T1000 (cell line): ENCODE data around the gene CDK14.

ENCODE experiments used
- DNase-seq: peaks from one replicate; lab custom pipeline; 2025; ENCODE audit warnings: mixed read lengths; lab: John Stamatoyannopoulos, UW

CDK14 gene

DNA sequence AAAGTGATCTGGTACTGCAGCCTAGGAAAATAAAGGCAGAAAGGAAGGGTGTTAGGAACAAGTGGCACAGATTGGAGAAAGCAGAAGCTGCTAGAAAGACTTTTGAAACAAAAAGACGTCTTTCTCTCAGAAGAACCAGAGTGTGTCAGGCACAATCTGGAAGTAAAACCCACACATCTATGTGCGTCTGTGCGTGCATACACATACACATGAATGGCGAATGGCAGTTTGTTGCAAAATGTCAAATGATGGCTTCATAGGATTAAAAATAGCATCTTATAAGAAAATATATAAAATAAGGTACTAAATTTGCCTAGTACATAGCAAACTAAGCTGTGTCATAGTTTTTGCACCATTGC, 246.3 kb downstream of the CDK14 start:
- DNase-seq = no peak

DNA sequence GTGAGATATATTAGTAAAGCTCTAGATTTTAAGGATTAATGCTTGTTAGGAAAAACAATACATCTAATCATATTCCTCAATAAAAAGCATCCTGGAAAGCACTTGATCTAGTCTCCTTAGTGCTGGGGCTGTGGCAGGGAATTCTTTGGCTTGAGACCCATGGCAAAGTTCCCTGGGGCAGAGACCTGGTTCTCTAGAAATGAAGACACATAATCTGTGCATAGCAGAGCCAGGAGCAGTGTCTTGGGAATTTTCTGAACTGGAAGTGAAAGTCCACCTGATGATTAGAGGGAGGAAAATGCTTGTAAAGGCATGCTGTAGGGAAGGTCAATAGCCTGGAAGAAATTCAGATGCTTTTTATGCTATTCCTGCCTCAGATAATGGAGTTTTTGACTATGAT, 247.4 kb downstream of the CDK14 start:
- DNase-seq = no peak

DNA sequence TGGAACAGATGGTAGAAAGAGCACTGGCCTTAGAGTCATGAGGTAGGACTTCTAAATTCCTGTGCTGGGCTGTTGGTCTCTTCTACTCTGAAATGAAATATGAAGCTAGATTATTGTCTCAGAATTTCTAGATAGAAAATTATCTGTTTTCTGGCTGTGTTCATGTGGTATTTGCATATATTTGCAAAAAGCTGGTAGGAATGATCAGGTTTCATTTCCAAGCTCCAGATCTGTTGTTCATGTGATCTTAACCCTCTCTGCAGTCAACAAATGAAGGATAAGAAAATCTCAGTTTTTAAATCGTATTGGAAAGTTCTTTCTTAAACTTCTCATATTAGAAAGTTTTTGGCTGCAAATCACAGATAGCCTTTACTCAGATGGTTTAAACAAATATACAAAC, 248.3 kb downstream of the CDK14 start:
- no peak for DNase-seq

DNA sequence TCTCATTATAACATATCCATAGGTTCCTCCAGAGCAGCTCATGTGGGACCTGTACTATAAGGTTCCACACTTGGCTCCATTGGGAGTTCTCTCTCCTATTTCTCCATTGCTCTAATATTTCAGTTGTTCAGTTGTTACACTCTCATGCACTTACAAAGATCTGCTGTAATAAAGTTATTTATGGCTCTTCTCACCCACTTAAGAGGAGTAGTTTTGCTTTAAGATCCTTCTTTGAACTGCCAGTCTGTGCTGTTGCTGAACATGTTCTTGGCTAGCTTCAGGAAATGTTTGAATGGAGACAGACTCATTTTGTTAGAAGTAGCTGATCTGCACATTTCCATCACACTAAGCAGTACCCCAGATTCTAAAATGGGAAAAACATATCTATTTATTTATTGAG, 250.1 kb downstream of the CDK14 start:
- no peak for DNase-seq

DNA sequence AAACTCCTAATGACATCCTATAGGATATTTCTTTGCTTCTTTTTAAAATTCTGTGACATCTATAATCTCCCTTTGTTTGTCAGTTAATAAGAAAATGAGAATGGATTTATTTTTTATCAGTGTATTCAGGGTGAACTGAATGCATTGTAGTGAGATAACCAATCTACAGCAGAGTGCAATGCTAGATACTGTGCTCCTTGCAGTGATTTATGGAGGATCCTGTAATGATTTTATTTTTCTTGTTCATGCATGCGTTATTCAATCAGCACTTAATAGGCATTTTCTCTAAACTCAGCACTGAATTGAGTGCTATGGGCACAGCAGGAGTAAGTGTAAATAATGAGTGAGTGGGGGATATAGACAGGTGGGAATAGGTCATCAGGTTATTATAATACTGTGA, 253.9 kb downstream of the CDK14 start:
- no peak for DNase-seq

DNA sequence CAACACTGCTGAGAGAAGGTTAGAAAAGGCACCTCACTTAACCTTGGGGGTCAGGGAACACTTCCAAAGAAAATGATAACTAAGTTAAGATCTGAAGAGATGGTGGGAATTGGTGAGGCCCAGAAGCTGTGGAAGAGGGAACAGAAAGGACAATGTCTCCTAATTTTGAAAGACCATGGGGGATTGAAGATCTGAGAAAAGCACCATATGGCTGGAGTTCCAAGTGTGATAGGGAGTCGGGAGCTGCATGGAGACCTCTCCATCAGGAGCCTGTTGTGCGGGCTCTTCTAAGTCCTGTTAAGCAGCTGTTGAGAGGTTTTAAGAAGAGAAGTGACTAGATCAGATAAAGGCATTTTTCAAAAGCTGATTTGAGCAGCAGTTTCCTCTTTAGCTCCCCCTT, 254.3 kb downstream of the CDK14 start:
- no peak for DNase-seq

DNA sequence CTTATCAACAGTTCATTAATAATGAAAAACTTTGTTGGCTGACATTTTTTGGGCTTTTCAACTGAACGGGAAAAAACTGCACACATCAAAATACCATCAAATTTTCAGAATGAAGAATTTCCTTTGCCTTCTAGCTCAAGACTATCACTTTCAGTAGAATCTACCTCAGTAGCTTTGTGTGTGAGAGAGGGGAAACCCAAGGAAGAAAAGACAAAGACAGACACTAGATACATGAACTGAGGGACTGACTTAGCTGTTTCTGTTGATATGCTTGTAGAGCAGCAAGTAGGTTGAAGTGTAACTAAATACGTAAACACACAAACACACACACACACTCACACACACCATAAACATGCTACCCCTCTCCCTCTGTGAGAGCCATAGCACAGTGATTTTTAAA, 257.1 kb downstream of the CDK14 start:
- no peak for DNase-seq

DNA sequence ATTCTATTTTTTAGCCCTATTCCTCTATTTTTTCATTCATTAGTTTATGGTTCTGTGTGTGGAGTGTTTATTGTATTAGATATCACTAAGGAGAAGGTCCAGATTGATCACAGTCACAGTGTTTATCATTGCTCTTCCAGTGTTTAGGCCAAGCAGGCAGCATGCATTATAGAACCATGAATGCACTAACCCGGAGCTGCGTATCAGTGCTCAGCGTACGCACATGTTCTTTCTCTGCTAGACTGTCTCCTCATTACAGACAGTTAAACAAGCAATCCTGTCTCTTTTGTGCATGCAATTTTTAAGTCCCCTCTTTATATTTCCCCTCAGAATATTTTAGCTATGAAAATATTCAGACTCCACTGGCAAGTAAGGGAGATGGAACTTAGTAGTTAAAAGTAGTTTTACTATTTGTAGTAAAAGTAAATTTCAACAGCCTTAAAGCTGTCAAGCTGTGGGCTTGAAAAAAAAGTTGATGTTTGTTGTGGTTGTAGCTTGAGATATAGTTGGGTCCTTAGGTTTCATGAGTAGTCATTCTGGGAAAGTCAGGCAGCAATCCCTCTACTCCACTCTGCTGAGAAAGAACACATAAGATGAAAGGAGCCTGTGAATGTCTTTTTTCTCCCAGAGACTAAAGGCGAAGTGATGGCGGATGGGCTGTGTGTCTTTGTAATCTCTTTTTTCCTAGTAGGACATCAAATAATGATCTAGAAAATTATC, 260.4 kb downstream of the CDK14 start:
- no peak for DNase-seq

DNA sequence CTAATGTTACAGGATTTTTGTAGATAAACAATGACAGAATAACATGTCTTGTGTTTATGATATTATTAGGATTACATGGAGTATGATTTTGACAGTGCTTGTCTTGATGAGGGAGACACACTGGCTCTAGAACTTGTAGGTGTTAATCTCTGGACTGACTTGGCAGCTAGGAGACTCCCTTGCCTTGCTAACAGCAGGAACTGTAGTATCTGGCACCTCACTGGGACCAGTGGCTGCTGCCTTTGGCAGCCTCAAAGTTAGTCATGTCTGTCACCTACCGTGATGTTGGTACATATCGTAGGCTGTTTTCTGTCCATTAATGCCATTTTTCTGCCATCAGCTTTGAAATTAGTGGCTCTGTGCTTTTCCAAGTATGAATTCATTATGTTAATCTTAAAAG, 261.5 kb downstream of the CDK14 start:
- no peak for DNase-seq

DNA sequence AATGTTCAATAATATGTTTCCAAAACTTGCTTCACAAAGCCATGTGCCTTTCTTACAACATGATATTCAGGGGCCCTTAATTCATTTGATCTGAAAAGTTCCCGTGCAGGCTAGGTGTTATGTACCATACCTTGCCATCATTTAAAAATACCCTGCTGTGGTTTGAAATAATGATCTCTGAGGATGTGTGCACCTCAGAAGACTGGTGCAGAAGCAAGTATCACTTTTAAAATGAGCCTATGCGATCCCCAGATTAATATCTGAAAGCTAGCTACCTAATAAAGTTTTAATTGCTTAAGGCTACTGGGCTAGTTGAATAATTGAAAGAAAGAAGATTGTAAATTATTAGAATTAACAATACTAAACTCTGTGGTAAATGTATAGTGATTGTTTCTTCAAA, 262.4 kb downstream of the CDK14 start:
- no peak for DNase-seq

DNA sequence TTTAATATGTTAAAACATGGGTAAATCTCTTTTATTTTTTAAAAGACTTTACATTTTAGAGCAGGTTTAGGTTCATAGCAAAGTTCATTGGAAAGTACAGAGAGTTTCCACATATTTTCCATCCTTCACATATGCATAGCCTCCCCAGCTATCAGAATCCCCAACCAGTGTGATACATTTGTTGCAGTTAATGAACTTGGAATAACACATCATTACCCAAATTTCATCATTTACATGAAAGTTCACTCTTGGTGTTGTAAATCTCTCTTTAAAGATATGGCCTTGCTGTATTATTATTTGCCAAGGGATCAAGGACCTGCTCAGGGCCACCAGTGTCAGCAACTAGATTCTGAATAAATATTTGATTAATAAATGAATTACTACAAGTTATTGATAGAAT, 263.4 kb downstream of the CDK14 start:
- no peak for DNase-seq

DNA sequence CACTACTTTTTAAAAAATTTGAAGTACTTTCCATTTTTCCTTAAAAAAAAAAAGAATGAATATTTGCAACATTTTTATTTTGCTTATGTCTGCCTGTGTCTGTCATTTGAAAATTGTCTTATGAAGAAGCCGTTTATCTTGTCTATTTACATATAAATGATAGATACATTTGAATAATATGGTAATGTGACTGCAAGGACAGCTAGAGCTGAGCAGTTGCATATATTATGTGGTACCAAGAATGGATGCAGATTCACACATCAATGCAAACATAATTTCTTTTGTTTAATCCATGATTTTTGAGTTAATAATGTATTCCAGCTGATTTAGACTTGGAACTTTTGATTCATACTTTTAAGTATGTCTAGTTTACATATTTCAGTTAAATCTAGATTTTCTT, 268.0 kb downstream of the CDK14 start:
- no peak for DNase-seq

DNA sequence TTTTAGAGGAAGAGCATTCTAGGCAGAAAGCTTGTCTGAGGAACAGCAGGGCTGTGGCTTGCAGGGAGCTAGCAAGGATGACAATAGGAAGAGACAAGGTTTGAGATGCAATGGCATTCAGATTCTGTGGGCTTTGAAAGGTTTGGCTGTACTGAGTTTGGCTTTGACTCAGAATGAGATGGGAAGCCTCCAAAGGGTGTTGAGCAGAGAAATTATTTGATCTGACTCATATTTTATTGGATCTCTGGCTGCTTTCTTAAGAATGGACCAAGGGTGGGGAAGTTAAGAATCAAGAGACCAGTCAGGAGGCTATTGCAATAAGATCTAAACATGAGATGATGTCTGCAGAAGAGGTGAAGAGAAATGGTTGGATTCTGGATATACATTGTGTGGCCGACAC, 273.2 kb downstream of the CDK14 start:
- no peak for DNase-seq

DNA sequence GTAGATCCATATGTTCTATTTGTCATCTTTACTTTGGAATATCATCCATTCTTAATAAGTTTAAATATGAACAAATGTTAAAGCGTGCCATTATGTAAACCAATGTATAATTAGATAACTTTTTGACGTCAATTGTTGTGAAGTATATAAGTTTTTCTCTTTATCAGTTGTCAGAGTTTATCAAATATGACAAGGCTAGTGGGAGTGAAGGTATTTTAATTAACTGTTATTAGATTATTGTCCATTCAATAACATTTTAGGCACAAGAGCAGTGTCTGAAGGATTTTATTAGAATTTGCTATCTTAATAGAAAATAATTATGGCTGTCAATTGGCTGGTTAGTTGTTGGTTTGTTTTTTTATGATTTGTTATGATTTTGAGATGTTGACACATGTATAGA, 280.6 kb downstream of the CDK14 start:
- DNase-seq = no peak

DNA sequence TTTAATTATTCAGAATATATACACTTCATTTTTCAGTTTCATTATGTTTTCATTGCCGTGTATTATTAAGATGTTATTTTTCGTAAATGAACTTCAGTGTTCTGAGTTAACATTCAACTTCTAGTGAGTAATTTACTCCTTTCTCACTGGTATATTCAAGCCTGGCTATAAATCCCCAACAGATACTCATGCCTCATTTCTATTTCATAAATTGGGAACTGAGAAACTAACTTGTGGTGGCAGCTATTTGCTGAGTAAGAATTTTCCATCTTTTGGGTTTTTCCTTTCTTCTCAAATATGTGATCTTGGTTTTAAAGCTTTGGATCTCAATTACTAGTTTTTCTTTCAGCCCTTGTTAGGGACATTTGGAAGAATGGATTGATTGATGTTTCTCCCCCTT, 281.1 kb downstream of the CDK14 start:
- no peak for DNase-seq

DNA sequence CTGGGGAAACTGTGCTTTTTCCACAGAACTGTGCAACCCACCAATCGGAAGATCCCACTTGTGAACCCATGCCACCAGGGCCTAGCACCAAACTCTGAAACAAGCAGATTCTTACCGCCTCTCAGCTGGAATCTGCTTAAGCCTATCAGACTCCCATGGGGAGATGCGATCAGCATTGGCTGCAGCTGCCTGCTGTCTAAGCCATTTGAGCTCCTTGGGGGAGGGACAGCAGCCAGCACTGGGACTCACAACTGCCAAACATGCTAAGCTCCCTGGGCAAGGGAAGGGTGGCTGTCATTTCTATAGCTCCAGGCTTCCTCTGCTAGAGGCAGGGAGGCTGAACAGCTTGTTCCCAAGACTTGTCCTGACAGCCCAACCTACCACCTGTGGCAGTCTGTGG, 283.8 kb downstream of the CDK14 start:
- no peak for DNase-seq

DNA sequence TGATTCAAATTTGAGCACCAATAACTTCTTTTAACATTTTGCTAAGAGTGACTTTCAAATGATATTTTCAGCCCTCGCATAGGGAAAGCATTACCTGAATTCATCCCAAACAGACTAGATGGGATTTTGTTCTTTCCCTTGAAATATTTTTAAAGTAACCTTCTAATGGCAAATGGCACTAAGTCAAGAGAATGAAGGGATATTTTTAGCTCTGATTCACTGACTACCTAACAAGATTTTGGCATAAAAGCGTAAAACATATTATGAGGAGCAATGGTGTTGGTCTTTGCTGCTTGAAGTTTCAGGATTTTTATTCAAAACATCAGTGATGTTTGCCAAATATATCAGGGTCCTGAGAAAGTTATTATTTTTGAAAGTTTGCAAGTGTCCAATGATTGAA, 290.3 kb downstream of the CDK14 start:
- DNase-seq = no peak

DNA sequence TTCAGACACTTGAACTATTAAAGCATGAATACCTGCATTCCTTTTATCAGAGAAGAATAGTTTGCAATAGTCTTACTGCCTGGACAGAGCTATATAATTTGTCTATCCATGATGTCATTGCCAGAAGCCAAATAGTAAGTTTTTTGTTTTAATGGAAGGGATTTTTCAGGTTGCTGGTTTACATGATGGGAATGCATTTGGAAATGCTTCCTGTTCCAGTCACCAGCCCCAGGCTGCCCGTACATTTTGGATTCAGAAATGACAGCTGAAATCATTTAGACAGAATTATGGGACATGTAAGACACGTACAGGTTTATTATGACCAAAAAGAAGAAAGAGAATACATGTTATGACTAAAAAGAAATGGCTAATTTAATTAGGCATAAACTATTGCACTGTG, 293.1 kb downstream of the CDK14 start:
- DNase-seq = no peak

DNA sequence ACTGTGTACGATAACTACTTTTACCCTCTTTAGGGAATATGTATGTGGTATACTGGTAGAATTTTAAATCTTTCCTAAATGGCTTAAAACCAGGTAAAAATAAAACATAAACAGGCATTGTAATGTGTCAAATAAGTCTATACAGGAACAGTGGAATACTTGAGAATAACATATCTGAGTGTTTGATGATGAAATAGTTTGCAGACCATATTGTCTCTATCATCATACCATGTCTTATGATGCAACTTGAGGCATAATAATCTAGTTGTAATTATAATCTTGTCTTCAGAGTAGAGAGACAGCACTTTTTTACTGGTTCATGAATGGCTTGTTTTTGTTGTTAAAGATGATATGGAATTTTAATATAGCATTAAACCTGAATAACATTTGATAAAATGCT, 293.5 kb downstream of the CDK14 start:
- DNase-seq = no peak

DNA sequence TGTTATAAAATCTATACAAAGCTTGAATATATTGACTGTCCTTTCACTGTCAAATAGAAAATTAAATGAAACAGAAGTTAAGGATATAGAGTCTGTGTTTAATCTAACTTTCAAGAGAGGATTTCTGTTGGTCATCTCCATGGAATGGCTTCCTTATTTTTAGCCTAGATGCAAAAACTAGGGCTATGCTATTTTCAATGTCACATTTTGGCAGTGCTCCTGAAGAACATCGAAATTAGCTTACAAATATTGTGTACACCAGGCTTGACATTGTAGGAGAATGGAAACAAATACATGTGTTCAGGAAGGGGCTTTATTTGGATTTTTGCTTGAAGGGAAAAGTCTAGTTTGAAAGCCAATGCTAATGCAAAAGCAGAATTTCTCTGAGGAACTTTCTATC, 295.4 kb downstream of the CDK14 start:
- DNase-seq = no peak

DNA sequence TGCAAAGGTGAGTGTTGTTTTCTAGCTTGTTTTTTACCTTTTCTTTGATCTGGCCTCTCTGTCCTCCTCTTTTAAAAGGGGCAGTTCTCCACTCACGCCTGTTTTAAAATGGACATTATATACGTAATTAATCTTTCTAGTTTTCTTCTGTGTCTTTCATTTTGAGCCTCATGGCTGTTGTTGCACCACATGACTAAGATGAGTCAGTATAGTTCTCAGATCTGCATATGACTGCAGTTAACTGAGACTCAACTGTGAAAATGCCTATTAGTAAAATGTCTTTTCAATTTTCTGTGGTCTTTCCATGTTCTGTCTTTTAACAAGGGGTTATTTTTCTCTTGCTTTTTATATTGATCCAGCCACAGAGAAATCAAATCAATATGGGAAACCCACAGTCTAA, 296.1 kb downstream of the CDK14 start:
- no peak for DNase-seq

DNA sequence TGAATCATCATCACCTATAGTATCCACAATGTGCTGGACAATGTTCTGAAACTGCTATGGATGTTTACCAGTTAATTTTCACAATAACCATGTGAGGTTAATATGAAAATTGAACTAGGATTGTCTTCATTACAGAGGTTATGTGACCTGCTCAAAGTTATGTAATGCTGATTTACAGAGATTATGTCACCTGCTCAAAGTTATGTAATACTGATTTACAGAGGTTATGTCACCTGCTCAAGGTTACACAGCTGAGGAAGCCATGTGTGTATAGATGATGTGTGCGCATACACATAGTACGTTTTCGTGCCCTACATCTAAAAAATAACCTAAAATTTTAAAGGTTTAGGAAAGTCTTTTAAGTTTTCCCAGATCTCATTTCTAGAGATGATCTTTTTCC, 298.0 kb downstream of the CDK14 start:
- no peak for DNase-seq

DNA sequence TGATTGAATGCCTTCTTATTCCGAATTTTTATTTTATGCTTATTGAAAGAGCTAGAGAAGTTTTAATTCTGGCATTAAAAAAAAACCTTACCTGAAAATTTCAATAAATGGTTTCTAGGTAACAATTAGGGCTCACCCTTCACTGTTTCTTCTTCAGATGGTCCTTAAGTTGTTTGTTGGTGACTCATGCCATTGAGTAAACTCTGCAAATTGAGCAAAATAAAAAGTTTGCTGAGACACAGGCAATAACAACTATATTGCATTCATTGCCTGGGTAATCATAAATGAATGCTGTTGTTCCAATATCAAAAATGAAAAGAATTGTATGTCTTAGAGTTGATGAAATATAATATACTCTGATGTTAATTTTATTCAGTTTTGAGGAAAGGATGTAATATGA, 300.3 kb downstream of the CDK14 start:
- no peak for DNase-seq

DNA sequence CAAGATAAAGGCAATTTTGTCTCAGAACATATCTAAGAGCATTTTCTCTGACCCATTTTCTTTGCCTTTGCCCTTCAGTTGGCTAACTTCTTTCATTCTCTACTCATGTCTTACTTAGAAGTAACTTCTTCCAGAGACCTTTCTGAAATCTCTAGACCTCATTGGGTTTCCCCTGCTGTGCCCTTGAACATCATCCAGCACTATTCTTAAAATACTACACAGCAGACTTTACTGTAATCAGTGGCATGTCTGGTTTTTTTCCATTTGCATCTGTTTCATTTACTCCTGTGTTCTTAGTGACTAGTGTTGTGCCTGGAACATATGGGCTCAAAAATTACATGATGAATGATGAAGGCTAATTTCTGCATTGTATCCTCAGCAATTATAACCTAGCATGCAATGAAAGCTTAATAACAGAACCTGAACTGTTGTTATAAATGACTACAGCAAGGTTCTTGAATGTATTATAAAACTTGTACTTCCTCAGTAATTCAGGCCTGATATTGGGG, 301.9 kb downstream of the CDK14 start:
- DNase-seq = no peak
